GM12801 (cell line): ENCODE measurements around the gene LGALS7B.

Source experiments
- TF ChIP-seq, protein P1 (sequence below): IDR thresholded peaks from one replicate; pipeline ENCODE4 v1.5.1; 2011; ENCODE audit warnings: control low read depth; ENCODE audit not compliant: insufficient read length; ENCODE audit errors: extremely low read depth

The LGALS7B gene

DNA sequence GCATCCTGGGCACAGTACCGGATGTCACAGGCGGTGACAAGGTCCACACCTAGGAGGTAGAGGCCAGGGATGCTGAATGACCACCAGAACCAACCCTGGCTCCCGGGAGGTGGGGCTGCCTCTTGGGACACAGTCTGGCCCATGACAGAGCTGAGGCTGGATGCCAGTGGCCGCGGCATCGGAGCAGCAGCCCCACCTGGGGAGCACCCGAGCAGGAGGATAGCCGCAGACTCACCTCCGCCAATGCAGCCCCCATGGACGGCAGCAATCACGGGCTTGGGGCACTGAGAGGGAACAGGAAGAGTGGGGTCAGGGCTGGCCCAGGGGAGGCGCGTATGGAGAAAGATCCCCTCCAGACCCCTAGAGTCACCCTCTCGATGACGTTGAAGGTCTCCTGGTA, 28.1 kb downstream of the LGALS7B start:
- TF ChIP-seq, protein P1, sequence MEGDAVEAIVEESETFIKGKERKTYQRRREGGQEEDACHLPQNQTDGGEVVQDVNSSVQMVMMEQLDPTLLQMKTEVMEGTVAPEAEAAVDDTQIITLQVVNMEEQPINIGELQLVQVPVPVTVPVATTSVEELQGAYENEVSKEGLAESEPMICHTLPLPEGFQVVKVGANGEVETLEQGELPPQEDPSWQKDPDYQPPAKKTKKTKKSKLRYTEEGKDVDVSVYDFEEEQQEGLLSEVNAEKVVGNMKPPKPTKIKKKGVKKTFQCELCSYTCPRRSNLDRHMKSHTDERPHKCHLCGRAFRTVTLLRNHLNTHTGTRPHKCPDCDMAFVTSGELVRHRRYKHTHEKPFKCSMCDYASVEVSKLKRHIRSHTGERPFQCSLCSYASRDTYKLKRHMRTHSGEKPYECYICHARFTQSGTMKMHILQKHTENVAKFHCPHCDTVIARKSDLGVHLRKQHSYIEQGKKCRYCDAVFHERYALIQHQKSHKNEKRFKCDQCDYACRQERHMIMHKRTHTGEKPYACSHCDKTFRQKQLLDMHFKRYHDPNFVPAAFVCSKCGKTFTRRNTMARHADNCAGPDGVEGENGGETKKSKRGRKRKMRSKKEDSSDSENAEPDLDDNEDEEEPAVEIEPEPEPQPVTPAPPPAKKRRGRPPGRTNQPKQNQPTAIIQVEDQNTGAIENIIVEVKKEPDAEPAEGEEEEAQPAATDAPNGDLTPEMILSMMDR, result no peak

DNA sequence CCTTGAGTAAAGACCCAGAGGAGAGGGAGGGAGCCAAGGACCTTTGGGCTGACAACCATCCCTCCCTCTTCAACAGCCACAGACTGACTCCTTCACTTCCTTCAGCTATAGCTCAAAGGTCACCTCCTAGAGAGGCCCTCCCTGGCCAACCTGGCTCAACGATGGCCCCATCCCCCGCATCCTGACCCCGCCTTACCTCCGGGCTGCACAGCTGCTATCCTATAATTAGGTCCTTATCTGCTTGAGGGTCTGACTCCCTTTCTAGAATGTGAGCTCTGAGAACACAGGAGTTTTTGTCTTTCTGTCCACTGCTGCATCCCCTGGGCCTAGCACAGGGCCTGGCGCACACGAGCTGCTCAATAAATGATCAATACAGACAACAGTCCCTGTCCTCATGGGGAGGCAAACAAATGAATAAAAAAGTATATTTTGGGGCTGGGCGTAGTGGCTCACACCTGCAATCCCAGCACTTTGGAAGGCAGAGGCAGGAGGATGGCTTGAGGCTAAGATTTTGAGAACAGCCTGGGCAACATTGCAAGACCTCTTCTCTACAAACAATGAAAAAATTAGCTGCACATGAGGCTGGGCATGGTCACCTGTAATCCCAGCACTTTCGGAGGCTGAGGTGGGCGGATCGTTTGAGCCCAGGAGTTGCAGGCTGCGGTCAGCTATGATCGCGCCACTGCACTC, 30.4 kb downstream of the LGALS7B start:
- TF ChIP-seq, protein P1, result no peak

DNA sequence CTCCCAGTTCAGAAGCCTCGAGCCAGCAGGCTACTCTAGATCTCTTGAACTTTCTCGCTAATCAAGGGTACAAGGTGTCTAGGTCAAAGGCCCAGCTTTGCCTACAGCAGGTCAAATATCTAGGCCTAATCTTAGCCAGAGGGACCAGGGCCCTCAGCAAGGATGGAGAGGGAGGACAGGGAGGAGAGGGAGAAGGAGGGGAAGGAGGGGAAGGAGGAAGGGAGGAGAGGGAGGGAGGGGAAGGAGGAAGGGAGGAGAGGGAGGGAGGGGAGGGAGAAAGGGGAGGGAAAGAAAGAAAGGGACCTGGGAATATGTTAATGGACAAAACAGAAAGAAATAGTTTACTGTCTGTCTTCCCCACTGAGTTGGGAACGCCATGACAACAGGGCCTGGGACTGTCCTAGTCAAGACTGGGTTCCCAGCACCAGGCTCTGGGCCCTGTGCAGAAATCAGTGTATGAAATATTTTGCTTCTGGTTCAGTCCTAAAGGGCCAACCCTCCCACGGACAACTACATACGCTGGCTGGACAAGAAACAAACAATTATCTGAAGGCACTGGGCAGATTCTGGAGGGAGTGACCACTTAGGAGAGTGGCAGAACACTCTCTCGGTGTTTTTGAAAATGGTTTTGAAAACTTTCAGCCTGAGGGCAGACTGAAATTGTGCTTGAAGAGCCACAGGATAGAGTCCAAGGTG, 38.0 kb downstream of the LGALS7B start:
- TF ChIP-seq, protein P1, result no peak

DNA sequence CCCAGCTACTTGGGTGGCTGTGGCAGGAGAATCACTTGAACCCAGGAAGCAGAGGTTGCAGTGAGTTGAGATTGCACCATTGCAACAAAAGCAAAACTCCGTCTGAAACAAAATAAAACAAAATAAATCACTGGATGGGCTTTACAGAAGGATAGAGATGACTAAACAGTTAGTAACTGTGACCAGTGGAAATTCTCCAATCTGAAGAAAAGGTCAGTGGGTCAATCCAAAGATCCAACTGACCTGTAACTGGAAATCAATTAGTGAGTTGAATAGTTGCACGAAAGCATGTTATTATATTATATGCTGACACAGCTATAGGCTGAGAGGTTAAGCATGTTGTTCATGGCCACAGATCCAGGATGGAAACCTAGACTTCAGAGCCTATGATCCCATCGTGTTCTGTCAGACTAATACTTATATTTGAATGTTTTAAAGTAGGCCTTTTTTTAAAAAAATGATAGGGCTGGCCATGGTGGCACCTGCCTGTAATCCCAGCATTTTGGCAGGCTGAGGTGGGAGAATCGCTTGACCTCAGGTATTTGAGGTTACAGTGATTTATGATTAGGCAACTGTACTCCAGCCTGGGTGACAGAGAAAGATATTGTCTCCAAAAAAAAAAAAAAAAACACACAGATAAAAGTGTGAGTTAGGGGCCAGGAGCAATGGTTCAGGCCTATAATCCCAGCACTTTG, 41.2 kb downstream of the LGALS7B start:
- TF ChIP-seq, protein P1, result no peak

DNA sequence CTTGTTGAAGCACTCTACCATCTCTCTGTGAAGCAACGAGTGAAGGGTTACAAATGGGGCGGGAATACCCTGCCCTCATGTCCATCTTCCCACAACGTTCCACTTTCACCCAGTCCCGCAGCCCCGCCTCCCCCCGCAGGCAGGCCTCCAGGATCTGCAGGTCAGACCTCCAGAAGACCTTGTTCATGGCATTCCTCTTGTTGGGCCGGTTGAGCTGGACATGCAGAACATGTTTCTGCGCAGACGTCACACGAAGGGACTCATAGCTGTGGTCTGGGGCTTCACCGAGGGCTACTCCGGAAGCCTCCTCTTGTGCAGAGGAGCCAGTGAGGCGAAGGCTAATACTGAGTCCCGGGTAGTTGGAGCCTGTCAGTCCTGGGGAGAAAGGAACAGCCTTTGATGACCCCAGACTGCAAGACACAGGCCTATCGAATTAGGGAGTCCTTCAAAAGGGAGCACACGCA, 42.2 kb downstream of the LGALS7B start:
- TF ChIP-seq, protein P1, result no peak

DNA sequence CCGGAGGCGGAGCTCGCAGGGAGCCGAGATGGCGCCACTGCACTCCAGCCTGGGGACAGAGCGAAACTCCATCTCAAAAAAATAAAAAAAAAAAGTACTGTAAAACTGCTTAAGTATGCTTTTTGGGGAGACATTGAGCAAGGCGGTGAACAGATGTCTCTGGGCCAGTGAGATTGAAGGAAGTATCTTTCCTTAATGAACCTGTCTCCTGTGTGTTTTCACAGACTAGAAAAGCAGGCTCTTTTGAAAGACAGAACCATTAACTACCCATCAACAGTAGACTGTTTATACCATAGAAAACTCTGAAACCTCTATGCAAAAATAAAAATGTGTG, 44.1 kb downstream of the LGALS7B start:
- TF ChIP-seq, protein P1, result no peak

DNA sequence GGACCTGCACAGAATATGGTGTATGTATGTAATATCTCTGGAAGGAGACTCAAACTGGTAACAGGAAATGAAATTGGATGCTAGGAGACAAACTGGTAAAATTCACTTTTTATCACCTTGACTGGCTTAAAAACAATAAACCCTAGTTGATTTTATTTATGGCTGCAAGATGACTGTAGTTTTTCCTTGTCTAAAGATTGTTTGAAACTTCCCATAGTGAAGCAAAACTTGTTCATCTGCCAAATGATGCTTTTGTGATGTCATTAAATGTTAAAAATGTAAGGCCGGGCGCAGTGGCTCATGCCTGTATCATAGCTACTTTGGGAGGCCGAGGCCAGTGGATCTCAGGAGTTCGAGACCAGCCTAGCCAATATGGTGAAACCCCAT, 45.1 kb downstream of the LGALS7B start:
- TF ChIP-seq, protein P1, result no peak
